Measurements from ENCODE around the gene RGS12.

GRCh38 chr4:3305610-3306371, 13.0 kb downstream of the RGS12 start:
- TF ChIP-seq, protein P1, sequence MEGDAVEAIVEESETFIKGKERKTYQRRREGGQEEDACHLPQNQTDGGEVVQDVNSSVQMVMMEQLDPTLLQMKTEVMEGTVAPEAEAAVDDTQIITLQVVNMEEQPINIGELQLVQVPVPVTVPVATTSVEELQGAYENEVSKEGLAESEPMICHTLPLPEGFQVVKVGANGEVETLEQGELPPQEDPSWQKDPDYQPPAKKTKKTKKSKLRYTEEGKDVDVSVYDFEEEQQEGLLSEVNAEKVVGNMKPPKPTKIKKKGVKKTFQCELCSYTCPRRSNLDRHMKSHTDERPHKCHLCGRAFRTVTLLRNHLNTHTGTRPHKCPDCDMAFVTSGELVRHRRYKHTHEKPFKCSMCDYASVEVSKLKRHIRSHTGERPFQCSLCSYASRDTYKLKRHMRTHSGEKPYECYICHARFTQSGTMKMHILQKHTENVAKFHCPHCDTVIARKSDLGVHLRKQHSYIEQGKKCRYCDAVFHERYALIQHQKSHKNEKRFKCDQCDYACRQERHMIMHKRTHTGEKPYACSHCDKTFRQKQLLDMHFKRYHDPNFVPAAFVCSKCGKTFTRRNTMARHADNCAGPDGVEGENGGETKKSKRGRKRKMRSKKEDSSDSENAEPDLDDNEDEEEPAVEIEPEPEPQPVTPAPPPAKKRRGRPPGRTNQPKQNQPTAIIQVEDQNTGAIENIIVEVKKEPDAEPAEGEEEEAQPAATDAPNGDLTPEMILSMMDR (IDR thresholded peaks at IDR 0.05), result no peak
- no peak for TF ChIP-seq POLR2A (IDR thresholded peaks at IDR 0.05)

All from thyroid gland (tissue), 4 donors.